NCI-H1417 (cell line): Measurements from ENCODE around the gene BTBD16.

ENCODE experiments used
- DNase-seq, 3 experiments: peaks; one replicate each; lab custom pipeline; 2025; lab: John Stamatoyannopoulos, UW

Gene BTBD16

GRCh38 chr10:122316224-122316884 lies 45.3 kb downstream of the BTBD16 start:
- DNase-seq = no peak

- no peak for DNase-seq
Measured at GRCh38 chr10:122321960-122322359, 50.9 kb downstream of the BTBD16 start.

- peak in 1 of 3 experiments; percentile 5 for DNase-seq
Measured at GRCh38 chr10:122323189-122323588, 52.1 kb downstream of the BTBD16 start.

- no peak for DNase-seq
Measured at GRCh38 chr10:122323941-122324675, 53.0 kb downstream of the BTBD16 start.

- no peak for DNase-seq
Measured at GRCh38 chr10:122325235-122325634, 54.1 kb downstream of the BTBD16 start.

- no peak for DNase-seq
Measured at GRCh38 chr10:122326385-122326784, 55.3 kb downstream of the BTBD16 start.

GRCh38 chr10:122326806-122327205 lies 55.7 kb downstream of the BTBD16 start:
- DNase-seq = no peak

GRCh38 chr10:122327237-122328206 lies 56.4 kb downstream of the BTBD16 start:
- DNase-seq = no peak

- DNase-seq = no peak
Measured at GRCh38 chr10:122328676-122329075, 57.6 kb downstream of the BTBD16 start.

- no peak for DNase-seq
Measured at GRCh38 chr10:122329416-122329815, 58.3 kb downstream of the BTBD16 start.

GRCh38 chr10:122331100-122331499 lies 60.0 kb downstream of the BTBD16 start:
- no peak for DNase-seq

GRCh38 chr10:122331615-122332446 lies 60.7 kb downstream of the BTBD16 start:
- DNase-seq = no peak

- DNase-seq = no peak
Measured at GRCh38 chr10:122333037-122333436, 61.9 kb downstream of the BTBD16 start.

GRCh38 chr10:122336332-122336731 lies 65.2 kb downstream of the BTBD16 start:
- DNase-seq = no peak

- no peak for DNase-seq
Measured at GRCh38 chr10:122336961-122337360, 65.9 kb downstream of the BTBD16 start.

- DNase-seq = no peak
Measured at GRCh38 chr10:122338609-122339441, 67.7 kb downstream of the BTBD16 start.

GRCh38 chr10:122341141-122341810 lies 70.2 kb downstream of the BTBD16 start:
- no peak for DNase-seq

GRCh38 chr10:122342293-122343134 lies 71.4 kb downstream of the BTBD16 start:
- DNase-seq = peak; percentile 13 to 60 (median 36)
